SK-MEL-5 (cell line): ENCODE results near the gene HEATR9. TPM values are rescaled to one million over a fixed set of nuclear protein-coding genes. Genes with fewer than 3 reads are reported as not detected.

Experiments used
- DNase-seq: peaks from one replicate; pipeline ENCODE4 v3.0.0-alpha.2; 2016; ENCODE audit warnings: low read depth, low spot score
- in situ Hi-C: cut with HindIII; loops from 2 replicates; pipeline ENCODE4 v1.10.0; 2016; ENCODE audit warnings: low sequenced_read_pairs, high pct_unique_total_duplicates, low pct_unique_long_range_greater_than_20kb
- polyA plus RNA-seq, 2 experiments: library from polyadenylated mRNA; depleted of rRNA; stranded (reverse); fragments of >200 nt; gene quantifications; 2 replicates each; pipeline ENCODE4 v1.2.3, GENCODE V29; 2015
- total RNA-seq: library from RNA; depleted of rRNA; stranded (reverse); fragments of >200 nt; shearing (Covaris generic); gene quantifications from 2 replicates; pipeline ENCODE4 v1.2.3, GENCODE V29; 2014; rRNA removed

The HEATR9 gene
- not detected in 2 replicates for total RNA-seq
- polyA plus RNA-seq (2015; cell fraction: cytosol; rRNA removed): not detected in 2 replicates
- not detected in 2 replicates for polyA plus RNA-seq (2015; cell fraction: nucleus; rRNA removed)

- in situ Hi-C loops: no loop called here
These were observed at the start of gene HEATR9 for GRCh38 chr17:35868737-35869136. Gene HEATR9 (minus strand): TSS chr17:35868891. CDS start chr17:35868742, 149 bp downstream.

GRCh38 chr17:35917519-35918213 lies 49.0 kb upstream of the HEATR9 start:
- in situ Hi-C loops: no loop called here
- no peak for DNase-seq

More at GRCh38 chr17:35868737-35869136, at the start of gene HEATR9:
- no peak for DNase-seq

DNA sequence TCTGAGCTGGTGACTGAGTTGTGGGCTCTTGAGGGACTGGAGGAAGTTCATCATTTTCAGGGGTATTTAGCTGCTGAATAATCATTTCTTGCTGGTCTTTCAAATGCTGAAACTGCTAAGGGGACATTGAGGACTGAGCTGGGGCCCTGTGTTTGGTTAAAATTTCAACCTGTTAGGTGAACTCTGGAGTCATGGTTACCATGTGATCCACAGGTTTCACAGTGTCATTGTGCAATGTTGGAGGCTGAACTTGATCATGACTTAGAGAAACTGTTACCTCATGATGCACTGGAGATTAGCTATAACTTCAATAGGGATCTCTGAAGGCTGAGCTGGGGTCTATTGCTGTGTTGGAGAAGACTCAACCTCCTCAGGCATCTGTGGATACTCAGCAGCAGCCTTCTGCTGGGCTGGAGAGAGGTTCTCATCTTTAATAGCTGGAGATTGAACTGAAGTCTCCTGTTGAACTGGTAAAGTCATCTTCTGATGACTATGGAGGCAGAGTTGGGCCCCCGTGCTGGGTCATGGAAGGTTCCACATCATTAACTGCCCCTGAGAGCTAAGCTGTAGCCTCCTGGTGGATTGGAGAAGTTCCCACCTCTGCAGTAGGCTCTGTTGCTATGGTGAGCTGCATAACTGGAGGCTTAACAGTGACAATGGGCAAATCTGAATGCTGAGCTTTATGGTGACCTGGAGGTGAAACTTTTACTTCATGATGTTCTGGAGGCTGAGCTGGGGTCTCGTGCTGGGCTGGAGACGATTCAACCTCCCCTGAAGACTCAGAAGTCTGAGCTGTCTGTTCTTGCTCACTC lies 46.7 kb upstream of the HEATR9 start:
- in situ Hi-C loops: no loop called here
- DNase-seq: no peak

GRCh38 chr17:35914354-35914753 lies 45.7 kb upstream of the HEATR9 start:
- in situ Hi-C loops: no loop called here
- no peak for DNase-seq

- in situ Hi-C loops: no loop called here
- no peak for DNase-seq
These were observed 44.9 kb upstream of the HEATR9 start for GRCh38 chr17:35913609-35914008.

DNA sequence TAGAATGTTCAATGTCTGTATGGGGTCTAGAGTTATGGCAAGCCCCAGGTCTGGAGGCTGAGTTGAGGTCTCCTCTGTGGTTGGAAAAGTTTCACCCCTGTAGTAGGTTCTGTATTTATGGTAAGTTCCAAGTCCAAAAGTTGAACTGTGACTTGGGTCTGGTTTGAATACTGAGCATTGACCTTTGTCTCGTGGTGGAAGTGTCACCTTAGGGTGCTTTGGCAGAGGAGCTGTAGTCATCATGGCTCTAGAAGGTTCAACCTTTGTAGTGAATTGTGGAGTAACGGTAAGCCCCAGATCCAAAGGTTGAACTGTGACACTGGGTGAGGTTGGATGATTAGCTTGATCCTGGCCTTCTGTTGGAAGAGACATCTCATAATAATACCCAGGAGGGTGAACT lies 44.3 kb upstream of the HEATR9 start:
- in situ Hi-C loops: no loop called here
- DNase-seq: no peak

DNA sequence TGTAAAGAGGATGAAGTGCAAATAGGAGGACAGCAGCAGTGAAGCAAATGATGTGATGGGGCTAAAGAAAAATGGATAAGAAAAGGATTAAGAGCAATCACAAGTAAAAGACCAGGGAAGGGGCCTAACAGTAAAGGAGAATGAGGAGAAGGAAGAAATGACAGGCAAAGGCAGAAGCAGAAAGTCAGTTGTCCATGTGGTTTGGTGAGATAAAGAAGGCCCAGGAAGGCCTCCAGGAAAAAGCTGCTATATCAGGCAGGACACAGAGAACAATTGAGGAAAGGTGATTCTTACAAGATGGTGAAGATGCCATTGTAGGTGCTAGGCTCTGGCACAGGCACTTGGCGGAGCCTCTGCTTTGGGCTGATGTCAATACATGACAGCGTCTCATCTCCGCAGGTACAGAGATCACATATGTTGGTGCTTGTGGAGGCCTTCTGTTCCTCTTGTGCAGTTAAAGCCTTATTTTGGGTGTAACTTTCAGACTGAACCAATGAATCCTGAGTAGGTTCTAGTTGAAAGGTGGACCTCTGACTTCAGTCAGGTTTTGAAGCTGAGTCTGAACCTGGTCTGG lies 43.7 kb upstream of the HEATR9 start:
- no peak for DNase-seq
- in situ Hi-C loops: no loop called here

DNA sequence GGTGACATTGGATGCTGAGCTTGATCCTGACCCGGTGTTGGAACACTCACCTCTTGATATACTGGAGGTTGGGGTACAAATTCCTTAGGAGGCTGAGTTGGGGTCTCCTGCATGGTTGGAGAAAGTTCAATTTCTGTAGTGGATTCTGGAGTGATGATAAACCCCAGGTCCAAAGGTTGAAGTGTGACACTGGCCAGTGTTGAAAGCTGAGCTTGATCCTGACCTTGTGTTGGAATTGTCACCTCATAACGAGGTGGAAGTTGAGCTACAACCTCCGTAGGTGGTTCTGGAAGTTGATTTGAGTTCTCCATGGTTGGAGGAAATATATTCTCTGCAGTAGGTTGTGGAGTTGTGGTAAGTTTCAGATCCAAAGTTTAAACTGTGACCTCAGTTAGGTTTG lies 40.7 kb upstream of the HEATR9 start:
- DNase-seq: no peak
- in situ Hi-C loops: no loop called here

DNA sequence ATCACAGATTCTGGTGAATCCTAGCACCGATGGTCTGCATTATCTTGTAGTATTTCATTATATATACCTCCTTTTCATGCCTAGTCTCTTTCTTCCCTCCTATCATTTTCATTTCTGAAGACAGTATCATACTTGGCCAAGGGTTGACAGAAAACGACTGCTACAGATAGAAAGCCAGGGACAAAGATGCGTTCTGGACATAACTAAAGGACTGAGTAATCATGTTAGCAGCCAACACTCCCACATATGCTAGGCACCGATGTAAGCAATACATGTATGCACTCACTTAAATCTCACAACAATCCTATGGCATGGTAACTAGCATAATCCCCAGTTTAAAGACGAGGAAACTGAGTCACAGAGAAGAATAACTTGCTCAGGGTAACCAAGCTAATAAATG lies 39.0 kb upstream of the HEATR9 start:
- in situ Hi-C loops: no loop called here
- DNase-seq: no peak

GRCh38 chr17:35906926-35907637 lies 38.4 kb upstream of the HEATR9 start:
- no peak for DNase-seq
- in situ Hi-C loops: no loop called here

GRCh38 chr17:35906191-35906925 lies 37.7 kb upstream of the HEATR9 start:
- in situ Hi-C loops: no loop called here
- DNase-seq: no peak

GRCh38 chr17:35903451-35903850 lies 34.8 kb upstream of the HEATR9 start:
- in situ Hi-C loops: no loop called here
- no peak for DNase-seq

GRCh38 chr17:35901631-35902175 lies 33.0 kb upstream of the HEATR9 start:
- no peak for DNase-seq
- in situ Hi-C loops: no loop called here

DNA sequence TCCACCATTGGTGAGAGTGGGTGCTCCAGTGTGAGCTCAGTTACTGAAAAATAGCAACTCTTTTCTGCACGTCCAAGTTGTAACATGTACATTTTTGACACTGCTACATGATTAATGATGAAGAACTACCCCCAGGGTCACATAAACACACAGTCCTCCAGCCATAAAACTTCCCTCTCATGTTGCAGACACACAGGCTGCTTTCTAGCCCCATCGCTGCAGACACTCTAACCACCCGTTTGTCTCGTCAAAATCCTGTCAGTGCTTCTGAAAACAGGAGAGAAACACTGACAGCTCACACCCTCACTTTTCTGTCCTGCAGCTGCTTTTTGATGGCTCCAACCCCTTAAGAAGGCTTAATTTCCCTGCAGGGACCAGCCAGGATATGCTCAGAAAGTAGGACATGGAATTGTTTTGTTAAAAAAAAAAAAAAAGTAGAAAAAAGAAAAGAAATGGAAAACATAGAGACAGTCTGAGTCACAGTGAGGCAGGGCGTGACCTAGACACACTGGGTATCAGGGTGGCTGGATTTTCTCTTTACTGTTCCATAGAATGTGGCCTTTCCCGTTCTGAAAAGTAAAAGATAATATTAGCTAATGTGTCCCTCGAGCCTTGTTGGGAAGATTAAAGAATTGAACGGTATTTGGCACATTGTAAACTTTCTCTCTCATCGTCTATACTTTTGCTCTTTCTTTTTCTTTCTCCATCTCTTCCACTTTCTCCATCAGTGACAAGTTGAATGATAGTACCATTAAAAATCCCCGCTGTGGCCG lies 32.2 kb upstream of the HEATR9 start:
- no peak for DNase-seq
- in situ Hi-C loops: no loop called here

DNA sequence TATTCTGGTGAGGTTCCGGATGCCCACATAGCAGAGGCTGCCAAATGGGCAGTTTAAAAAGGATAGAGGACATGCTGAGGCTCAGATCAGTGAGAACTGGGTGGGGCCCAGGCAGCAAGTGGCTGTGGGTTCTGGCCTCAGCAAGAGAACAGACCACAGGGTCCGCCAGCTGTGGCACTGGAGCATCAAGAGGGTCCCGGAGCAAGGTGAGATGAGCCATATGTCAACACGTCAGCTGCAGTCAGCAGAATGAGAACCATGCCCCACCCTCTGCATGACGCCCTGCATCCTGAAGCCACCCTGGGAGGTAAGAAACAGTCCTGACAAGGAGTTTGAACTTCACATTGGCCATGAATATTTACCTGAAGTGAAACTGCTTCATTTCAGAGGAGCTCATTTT lies 31.6 kb upstream of the HEATR9 start:
- in situ Hi-C loops: no loop called here
- DNase-seq: no peak

- DNase-seq: no peak
- in situ Hi-C loops: no loop called here
These were observed 29.8 kb upstream of the HEATR9 start for GRCh38 chr17:35898283-35899070.
